GM19397 (cell line): Measurements from ENCODE around the gene LYPD8.

Experiments used
- ATAC-seq: cut with Tn5 transposase; IDR thresholded peaks from one replicate; pipeline ENCODE4 v1.9.1; 2021; ENCODE audit warnings: mild to moderate bottlenecking, moderate library complexity; ENCODE audit not compliant: unreplicated experiment

LYPD8 gene

GRCh38 chr1:248758352-248758751, 2.8 kb upstream of the LYPD8 start:
- no peak for ATAC-seq

DNA sequence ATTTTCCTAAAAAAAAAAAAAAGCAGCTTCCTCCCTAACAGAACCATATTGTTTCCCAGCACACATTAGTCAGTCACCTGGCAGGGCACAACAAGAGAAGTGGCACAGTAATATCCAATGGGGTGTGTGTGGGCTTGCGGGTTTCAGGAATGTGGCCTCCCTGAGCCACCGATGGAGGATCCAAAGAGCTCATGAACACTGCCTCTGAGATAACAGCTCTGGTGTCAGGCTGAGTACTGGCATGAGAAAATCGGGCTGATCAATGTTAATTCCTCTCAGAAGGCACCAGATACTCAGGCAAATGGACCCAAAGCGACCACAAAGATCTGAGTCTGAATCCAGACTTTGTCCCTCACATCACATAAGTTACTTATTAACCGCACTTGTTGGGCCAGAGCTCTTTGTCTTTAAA, 2.2 kb upstream of the LYPD8 start:
- no peak for ATAC-seq

- no peak for ATAC-seq
These were observed 1.1 kb upstream of the LYPD8 start for GRCh38 chr1:248756636-248757035.

GRCh38 chr1:248756151-248756550, 592 bp upstream of the LYPD8 start:
- no peak for ATAC-seq

DNA sequence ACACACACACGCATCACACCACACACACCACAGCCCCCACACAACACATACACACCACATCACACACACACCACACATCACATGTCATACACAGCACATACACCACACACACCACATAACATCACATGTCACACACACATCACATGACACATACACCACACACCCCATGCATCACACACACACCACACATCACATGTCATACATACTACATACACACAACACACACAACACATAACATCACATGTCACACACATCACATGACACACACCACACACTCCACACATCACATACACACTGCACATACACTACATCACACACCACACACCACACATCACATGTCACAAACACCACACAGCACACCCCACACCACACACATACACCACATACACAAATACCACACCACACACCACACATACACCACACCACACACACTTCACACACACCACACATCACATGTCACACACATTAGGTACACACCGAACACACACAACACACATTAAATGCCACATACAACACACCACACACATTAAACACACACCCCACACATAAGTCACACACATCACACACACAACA, 1.8 kb downstream of the LYPD8 start:
- no peak for ATAC-seq

DNA sequence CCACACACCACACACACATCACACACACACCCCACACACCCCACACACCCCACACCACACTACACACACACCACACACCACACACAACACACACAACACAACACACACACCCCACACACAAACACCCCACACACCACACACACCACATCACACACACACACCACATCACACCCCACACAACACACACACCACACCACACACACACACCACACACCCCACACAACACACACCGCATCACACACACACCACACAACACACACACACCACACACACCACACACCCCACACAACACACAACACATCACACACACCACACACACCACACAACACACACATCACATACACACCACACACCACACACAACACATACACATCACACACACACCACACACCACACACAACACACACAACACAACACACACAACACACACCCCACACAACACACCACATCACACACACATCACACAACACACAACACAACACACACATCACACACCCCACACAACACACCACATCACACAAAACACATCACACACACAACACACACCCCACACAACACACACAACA, 2.4 kb downstream of the LYPD8 start:
- no peak for ATAC-seq

DNA sequence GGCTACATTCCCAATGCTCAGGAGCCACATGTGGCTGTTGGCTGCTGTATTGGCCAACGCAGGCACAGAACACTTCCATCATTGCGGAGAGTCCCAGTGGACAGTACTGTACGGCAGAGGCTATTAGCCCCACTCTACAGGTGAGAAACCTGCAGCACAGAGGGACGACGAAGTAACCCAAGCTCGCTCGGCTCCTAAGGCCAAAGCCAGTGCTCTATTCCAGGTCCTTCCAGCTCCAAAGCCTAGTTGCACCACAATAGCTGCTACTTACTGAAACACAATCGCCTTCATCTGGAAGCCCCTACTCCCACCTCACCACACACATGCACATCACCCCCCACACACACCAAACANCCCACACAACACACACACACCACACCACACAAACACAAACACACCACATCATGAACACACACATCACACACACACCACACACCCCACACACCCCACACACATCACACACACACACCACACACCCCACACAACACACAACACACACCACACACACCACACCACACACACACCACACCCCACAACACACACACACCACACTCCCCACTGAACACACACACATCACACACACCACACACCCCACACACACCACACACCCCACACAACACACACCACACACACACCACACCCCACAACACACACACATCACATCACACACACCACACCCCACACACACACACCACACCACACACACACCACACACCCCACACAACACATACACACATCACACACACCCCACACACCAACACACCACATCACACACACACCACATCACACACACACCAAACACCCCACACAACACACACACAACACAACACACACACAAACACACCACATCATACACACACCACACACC, 3.2 kb downstream of the LYPD8 start:
- no peak for ATAC-seq

GRCh38 chr1:248751635-248752034, 3.9 kb downstream of the LYPD8 start:
- no peak for ATAC-seq

- no peak for ATAC-seq
These were observed 4.4 kb downstream of the LYPD8 start for GRCh38 chr1:248751142-248751541.

DNA sequence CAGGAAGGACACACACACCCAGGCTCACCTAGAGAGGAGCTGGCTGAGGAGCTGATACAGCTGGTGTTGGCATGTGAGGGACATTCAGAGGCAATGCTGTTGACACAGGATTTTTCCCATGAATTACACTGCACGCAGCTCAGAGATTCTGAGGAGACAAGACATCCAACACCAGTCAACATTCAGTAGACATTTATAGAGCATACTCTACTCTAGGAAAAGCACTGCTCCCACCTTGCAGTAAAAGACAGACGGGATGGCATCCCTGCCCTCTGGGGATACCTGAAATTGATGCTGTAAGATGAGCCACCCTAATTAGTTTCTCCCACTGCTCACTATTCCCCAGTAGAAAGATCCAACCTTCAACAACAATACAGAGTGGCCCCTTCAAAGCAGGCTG, 5.1 kb downstream of the LYPD8 start:
- ATAC-seq = no peak

DNA sequence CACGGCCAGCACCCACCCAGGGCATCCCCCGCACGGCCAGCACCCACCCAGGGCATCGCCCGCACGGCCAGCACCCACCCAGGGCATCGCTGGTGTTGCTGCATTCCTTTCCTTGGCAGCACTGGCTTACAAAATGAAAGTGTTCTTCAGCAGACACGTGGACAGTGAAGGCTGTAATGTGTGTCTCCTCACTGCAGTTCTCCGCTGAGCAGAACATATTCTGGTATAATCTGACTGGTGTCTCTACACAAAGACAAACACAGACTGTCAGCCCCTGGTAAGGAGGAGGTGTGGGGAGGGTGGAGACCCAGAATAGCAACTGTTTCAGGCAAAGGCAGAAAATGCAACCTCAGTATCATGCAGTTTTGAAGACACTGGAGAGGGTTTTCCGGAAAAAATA, 7.3 kb downstream of the LYPD8 start:
- no peak for ATAC-seq

DNA sequence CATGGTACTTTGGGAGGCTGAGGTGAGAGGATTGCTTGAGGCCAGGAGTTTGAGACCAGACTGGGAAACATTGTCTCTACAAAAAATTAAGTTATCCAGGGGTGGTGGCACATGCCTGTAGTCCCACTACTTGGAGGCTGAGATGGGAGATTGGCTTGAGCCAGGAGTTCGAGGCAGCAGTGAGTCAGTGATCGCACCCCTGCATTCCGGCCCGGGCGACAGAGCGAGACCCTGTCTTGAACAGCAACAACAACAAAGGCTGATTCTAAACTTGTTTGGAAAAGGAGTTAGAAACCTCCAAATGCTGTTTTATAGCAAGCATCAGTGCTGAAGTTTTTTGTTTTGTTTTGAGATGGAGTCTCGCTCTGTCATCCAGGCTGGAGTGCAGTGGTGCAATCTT, 14.7 kb downstream of the LYPD8 start:
- no peak for ATAC-seq

GRCh38 chr1:248739572-248740205, 15.9 kb downstream of the LYPD8 start:
- ATAC-seq = no peak

DNA sequence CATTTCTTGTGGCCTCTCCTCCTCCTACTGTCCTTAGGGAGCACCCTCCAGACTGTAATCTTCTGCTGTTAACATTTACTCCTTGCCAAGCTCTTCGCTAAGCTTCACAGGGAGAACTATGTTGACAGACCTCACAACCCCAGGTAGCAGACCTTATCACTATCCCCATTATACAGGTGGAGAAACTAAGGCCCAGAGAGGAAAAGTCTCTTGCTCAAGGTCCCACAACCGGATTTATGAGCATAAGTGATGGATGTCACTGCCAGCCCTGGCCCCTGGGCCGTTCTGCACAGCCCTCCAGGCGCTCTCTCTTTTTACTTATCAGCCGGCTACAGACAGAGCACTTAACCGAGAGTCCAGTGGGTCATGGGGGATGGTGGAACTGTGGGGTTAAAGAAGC, 18.1 kb downstream of the LYPD8 start:
- ATAC-seq = no peak

- ATAC-seq = no peak
These were observed 18.6 kb downstream of the LYPD8 start for GRCh38 chr1:248736977-248737376.

GRCh38 chr1:248733566-248733965, 22.0 kb downstream of the LYPD8 start:
- no peak for ATAC-seq

GRCh38 chr1:248730507-248731335, 24.8 kb downstream of the LYPD8 start:
- ATAC-seq = no peak

GRCh38 chr1:248714248-248714647, 41.3 kb downstream of the LYPD8 start:
- ATAC-seq = no peak

GRCh38 chr1:248710305-248710900, 45.2 kb downstream of the LYPD8 start:
- no peak for ATAC-seq

- no peak for ATAC-seq
These were observed 51.0 kb downstream of the LYPD8 start for GRCh38 chr1:248704606-248705005.

- ATAC-seq = no peak
These were observed 51.9 kb downstream of the LYPD8 start for GRCh38 chr1:248703674-248704073.
